Fibroblast of skin of left quadriceps (primary cell): Measurements from ENCODE around the gene PTPRA.

Experiments
- DNase-seq, 2 experiments: peaks; one replicate each; pipeline ENCODE4 v3.0.0-alpha.2; 2013; ENCODE audit warnings: low read depth in 2 of 2

The PTPRA gene

GRCh38 chr20:2849529-2849928, 23.8 kb upstream of the PTPRA start:
- no peak for DNase-seq

DNA sequence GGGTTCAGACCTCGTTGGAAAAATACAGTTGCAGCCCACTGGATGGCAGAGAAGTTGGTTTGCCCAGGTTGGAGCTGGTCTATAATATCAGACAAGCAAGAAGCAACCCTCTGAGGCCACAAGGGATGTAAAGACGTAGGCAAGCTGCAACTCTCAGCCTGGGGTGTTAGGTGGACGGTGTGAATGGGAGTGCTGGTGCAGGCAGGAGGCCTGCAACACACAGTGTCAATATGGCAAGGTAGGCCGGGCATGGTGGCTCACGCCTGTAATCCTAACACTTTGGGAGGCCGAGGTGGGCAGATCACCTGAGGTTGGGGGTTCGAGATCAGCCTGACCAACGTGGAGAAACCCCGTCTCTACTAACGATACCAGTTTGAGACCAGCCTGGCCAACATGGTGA, 22.2 kb upstream of the PTPRA start:
- no peak for DNase-seq

- DNase-seq = no peak
Measured at GRCh38 chr20:2858591-2858990, 14.7 kb upstream of the PTPRA start.

DNA sequence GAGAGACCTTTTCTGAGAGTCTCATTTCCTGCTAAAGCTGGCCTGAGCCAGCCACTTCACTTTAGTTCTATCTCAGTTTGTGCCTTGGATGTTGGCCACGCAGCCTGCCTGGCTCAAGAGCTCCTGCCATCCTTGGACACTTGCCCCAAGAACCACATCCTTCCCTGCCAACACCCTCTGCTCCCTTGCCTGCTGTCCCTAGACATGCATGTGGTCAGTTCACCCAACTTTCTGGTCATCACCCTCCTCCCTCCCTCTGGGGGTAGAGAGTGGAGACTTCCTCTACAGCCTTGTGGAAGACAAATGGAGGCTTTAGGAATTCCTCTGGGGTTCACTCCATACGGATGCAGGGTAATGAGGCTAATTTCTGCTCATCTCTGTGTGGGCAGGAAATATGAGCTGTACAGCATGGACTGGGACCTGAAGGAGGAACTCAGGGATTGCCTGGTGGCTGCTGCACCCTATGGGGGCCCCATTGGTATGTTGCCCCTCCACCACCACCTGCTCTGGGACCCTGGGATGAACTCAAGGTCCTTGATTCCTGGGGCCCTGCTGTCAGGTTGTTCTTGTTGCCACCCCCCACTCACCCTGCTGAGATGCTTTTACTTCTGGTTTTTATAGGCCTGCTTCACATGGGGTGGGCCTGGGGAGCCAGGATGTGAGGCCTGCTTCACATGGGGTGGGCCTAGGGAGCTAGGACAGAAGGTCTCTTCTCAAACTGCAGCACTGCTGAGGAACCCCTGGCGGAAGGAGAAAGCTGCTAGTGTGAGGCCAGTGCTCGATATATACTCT, 13.8 kb upstream of the PTPRA start:
- DNase-seq = no peak

DNA sequence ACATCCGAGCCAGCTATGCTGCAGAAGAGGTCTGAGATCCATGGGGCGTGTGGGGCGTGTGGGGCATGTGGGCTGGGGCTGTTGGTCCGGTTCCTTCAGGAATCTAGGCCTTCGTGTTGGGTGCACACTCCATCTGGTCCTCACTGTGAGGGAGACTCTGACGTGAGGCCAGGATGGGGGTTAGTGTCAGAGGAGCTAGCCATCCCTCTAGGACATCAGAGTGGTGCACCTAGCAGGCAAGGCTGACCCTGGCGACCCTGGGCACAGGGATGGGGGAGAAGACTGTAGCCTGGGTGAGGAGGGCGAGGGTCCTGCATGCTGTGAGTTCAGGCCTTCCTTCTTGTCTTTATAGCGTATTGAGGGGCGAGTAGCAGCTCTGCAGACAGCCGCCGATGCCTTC, 8.7 kb upstream of the PTPRA start:
- DNase-seq = no peak

DNA sequence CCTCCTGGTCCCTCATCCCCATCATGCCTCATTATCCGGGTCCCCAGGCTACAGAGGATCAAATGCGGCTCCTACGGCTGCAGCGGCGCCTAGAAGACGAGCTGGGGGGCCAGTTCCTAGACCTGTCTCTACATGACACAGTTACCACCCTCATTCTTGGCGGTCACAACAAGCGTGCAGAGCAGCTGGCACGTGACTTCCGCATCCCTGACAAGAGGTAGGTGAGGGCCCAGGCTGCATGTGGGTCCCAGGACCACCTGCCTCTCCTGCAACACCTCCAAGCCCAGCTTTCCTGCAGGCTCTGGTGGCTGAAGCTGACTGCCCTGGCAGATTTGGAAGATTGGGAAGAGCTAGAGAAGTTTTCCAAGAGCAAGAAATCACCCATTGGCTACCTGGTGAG, 8.2 kb upstream of the PTPRA start:
- DNase-seq = no peak

DNA sequence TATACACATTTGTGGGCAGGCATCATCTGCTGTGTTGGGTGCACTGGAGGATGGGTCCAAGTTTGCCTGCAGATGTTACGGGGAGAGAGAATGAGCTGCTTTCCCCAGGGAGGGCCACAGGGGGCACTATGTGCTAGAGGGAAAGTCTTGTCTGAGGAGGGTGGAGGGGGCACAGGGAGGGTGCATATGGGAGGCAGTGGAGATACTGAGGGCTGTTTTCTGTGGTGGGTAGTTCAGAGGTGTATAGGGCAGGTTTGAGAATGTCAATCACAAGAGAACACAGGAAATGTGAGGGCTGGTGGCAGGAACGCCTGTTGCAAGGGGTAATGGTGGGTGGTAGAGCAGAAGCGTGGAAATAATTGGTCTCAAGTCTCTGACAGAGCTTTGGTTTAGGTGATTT, 7.7 kb upstream of the PTPRA start:
- DNase-seq = no peak

- DNase-seq = no peak
Measured at GRCh38 chr20:2866236-2866635, 7.0 kb upstream of the PTPRA start.

DNA sequence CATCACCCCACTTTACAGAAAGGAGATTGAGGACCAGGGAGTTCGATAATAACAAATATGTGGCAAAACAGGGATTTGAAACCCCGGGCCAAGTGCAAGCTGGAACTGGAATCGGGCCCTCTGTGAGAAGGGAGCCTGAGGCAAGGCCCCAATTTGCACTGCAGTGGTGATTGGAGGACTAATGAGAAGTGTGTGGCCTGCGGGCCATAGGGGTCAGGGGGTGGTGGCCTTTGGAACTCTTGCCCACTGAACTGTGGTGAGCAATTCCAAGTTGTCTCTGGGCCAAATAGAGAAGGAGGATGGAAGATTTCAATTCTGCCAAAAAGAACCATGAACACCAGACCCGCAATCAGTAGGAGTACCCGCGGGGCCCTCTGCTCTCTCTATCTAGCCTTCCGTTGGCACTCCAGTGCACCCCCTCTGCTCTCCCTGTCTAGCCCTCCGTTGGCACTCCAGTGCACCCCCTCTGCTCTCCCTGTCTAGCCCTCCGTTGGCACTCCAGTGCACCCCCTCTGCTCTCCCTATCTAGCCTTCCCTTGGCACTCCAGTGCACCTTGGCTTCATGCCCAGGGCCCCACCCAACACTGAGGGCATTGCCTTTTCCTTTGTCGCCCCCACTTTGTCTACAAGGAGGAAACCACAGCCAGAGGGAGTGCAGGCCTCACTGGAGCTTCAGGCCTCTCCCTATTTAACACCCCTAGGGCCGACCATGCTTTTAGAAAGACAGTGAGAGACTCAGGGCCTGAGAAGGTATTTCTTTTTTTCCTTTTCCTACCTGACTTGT, 6.0 kb upstream of the PTPRA start:
- DNase-seq = no peak

GRCh38 chr20:2869381-2869780, 3.9 kb upstream of the PTPRA start:
- no peak for DNase-seq

DNA sequence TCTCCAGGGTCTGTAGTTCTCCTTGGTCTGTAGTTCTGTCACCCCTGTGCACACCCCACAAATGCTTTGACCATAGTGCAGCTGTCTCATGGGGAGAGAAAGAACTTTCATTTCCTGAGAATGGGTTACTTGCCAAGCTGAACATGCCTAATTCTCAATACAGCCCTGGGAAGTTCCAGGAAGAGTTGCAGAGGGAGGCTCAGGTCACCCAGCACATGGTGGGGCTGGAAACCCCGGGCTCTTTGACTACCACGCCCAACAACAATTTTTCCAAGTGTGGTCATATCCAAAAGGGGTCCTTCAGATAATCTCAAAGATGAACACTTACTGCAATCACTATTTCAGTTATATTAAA, 2.2 kb upstream of the PTPRA start:
- no peak for DNase-seq

GRCh38 chr20:2871661-2872458, 1.4 kb upstream of the PTPRA start:
- no peak for DNase-seq

GRCh38 chr20:2872459-2873009, 747 bp upstream of the PTPRA start:
- DNase-seq = no peak

- DNase-seq = no peak
Measured at GRCh38 chr20:2873747-2874041, 413 bp downstream of the PTPRA start.

GRCh38 chr20:2874456-2874855, 1.2 kb downstream of the PTPRA start:
- DNase-seq = no peak

DNA sequence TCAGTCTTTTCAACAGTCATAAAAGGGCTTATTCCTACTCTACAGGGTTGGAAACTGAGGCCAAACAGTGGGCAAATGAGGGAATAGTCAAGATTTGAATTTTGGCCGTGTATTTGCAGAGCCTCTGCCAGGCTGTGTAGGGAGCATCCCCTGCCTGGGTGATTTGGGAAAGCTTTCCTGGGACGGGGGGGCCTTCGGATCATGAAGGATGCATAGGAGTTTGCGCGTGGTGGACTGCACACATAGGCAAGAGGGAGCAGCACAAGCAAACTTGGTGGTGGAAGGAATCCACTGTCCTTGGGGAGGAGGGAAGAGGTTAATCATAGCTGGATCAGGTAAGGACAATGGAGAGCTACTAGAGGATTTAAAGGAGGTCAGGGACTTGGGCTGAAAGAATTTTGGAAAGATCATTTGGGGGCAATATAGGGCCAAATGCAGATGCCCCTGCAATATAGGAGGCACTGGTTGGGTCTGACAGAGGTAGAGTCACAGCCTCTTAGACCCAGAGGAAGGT, 2.5 kb downstream of the PTPRA start:
- DNase-seq = no peak

GRCh38 chr20:2878515-2878914, 5.2 kb downstream of the PTPRA start:
- DNase-seq = no peak

DNA sequence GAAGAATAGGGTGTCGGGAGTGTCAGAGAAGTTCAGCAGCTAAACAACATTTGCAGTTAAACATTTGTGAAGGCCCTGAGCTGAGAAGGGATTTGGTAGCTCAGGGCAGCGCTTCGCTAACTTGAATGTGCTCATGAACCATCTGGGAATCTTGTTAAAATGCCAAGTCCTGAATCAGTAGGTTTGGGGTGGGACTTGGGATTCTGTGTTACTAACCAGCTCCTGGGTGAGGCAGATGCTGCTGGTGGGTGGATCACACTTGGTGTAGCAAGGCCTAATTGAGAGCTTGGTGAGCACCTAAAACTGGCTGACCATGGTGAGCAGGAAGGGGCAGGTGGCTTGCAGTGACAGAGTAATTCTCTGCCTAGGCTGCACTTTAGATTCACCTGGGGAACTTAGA, 5.9 kb downstream of the PTPRA start:
- peak; percentile 69 to 71 for DNase-seq

- DNase-seq = no peak
Measured at GRCh38 chr20:2880650-2881049, 7.4 kb downstream of the PTPRA start.

- DNase-seq = no peak
Measured at GRCh38 chr20:2883726-2884637, 10.7 kb downstream of the PTPRA start.

- DNase-seq = no peak
Measured at GRCh38 chr20:2887715-2888114, 14.4 kb downstream of the PTPRA start.
